GM18502 (cell line): ENCODE measurements around the gene ZNF248.
"Not testable (repeated sequence)": the region's sequence is repeated elsewhere in the genome, so short reads cannot be mapped to it uniquely, and the experiment has no call there.

Source experiments
- ATAC-seq: cut with Tn5 transposase; IDR thresholded peaks from one replicate; pipeline ENCODE4 v1.9.1; 2021; ENCODE audit warnings: mild to moderate bottlenecking; ENCODE audit not compliant: unreplicated experiment, poor library complexity

The ZNF248 gene

DNA sequence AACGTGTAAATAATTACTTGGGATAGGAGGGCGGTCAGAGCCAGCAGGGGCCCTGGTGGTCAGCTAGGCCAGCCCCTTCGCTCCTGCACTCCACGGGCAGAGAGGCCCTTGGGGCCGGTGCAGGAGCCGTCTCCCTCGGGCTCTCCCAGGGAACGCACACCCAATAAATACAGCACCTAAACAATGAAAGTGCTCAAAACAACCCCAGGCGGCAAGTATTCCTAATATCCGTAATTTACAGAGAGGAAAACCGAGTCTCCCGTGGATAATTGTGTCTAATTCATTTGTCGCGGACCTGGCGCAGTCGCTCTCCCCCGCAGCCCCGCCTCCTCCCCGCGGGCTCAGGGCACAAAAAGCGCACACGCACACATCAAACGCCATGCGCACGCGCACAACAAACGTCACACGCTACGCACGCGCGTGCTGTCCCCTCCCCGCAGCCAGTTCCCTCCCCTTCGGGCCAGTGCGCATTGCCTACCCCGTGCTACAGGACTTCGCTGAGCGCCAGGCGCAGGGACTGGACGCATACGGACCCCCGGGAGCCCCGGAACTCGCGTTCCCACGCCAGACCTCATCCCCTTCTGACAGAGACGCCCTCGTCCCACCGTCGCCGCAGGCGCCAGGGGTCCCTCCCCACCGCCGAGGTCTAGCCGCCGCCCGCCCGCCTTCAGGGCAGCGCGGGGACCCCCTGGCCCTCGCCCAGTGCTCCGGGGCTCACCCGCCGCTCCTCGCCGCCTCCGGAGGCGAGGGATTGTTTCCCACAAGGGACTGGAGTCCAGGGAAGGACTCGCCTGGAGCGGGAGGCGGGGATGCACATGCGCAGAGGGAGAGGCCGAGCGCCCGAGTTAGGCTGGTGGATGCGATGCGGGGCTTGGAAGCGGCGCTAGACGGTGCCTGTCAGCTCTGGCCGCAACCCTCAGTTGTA is at the start of gene ZNF248:
Gene ZNF248 (minus strand): TSS at position 324 of the 925 bp plus-strand sequence. CDS start 1,300 bp downstream, outside the sequence.
- ATAC-seq, result peak; percentile 92

DNA sequence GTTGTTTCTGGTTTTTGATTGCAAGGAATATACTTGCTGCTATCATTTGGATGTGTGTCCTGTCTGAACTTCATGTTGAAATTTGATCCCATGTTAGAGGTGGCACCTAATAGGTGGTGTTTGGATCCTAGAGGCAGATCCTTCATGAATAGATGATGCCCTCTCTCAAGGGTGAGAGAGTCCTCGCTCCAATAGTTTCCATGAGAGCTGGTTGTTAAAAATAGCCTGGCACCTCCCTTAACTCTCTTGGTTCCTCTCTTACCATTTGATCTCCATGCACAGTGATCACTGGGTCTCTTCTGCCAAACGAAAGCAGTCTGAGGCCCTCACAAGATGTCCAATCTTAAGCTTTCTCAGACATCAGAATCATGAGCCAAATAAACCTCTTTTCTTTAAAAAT is 49.0 kb upstream of the ZNF248 start:
- ATAC-seq, result no peak

DNA sequence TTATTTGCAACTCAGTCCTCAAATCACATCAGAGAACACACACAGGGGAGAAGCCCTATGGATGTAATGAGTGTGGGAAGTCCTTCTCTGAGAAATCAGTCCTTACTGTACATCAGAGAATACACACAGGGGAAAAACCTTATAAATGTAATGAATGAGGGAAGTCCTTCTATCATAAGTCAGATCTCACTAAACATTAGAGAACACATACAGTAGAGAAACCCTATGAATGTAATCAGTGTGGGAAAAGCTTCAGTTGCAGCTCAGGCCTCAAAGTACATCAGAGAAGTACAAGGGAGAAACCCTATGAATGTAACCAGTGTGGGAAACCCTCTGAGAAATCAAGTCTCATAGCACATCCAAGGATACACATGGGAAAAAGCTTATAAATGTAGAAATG is 39.0 kb upstream of the ZNF248 start:
- no peak for ATAC-seq

DNA sequence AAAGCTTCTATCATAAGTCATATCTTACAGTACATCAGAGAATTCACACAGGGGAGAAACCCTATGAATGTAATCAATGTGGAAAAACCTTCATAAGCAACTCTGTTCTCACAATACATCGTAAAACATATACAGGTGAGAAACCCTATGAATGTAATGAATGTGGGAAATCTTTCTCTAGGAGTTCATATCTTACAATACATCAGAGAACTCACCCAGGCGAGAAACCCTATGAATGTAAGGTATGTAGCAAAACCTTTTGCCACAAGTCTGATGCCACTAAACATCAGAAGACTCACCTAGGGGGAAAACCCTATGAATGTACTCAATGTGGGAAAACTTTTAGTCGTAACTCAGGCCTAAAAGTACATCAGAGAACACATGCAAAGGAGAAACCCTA is 38.3 kb upstream of the ZNF248 start:
- ATAC-seq, result no peak

DNA sequence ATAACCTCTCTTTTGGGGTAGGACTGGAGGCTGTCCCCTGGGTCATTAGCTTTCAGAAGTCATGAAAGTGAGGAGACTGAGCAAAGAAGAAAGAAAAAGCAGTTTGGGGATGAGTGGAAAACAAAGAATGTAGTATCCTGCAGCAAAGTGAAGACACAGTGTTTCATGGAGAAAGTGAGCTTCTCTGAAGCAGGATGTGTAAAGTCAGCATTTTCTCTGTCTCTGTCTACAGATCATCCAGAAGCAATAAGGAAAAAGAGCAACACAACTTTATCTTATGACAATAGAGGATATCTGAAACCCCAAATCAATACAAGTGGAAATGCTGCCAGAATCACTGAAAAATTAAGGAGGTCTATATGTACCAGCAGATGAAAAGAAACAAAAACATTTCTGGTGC is 28.4 kb upstream of the ZNF248 start:
- ATAC-seq, result no peak

DNA sequence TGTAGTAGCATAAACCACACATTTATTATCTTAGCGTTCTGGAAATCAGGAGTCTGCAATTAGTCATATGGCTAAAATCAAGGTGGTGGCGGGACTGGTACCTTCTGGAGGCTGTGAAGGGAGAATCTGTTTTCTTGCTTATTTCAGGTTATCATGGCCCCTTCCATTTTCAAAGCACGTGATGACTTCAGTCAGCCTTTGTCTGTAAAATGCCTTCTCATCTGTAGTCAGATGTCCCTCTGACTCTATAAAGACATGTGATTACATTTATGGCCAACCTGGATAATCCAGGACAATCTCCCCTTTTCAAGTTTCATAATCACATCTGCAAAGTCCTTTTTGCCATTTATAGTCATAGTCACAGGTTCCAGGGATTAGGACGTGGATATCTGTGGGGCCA is 15.5 kb upstream of the ZNF248 start:
- ATAC-seq, result no peak

DNA sequence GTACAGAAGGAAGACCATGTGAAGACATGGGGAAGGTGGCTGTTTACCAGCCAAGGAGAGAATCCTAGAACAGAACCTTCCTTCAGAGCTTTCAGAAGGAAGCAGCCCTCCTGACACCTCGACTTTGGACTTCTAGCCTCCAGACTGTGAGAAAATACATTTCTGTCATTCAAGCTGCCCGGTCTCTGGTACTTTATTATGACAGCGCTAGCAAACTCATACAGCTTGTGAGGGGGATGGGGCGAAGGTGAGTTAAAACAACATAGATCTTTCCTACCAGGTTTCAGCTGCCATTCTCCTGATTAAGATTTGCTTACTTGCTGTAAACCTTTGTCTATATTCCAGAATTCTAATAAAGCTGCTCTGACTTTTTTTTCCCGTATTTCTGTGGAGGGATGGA is 14.9 kb upstream of the ZNF248 start:
- ATAC-seq, result no peak

DNA sequence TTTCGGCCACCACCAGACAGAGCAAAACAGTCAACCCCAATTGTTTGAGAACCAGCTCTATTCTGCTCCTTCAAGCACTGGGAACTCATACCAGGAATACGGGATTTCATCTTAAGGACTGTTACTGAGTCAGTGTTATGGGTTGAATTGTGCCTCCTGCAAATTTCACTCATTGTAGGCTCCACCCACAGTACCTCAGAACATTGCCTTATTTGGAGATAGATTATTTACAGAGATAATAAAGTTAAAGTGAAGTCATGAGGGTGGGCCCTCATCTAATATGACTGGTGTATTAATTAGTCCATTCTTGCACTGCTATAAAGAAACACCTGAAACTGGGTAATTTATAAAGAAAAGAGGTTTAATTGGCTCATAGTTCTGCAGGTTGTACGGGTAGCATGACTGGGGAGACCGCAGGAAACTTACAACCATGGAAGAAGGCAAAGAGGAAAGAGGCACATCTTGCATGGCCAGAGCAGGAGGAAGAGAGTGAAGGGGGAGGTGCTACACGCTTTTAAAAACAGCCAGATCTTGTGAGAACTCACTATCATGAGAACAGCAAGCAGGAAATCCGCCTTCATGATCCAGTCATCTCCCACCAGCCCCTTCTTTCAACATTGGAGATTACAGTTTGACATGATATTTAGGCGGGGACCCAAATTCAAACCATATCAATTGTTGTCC is 14.3 kb upstream of the ZNF248 start:
- ATAC-seq, result no peak

DNA sequence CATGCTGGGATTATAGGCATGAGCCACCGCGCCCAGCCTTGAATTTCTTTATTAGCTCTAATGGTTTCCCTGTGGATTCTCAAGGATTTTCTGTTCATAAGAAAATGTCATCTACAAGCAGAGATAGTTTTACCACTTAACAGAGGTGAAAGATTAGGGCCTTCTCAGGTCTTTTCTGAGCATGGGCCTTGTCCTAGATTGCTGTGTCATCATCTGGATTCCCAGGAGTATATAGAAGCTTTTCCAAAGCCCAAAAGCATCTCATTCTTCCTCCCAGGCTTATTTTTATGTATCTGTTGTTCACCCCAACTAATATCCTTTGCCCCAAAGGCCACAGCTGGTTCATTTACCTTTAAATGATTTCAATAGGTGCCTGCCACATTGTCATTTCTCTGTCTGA is 13.7 kb upstream of the ZNF248 start:
- ATAC-seq, result no peak

DNA sequence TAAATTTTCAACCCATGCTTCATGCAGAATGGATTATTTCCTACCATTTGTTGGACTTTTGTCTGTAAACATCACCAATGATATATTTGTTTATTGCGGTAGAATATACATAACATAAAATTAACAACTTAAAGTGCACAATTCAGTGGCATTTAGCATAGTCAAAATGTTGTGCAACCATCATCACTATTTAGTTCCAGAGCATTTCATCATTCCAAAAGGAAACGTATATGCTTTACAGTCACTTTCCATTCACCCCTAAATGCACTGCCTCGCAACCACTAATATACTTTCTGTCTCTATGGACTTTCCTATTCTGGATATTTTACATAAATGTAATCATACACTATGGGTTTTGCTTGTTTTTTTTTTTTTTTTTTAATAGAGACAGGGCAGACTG is 11.4 kb upstream of the ZNF248 start:
- no peak for ATAC-seq

DNA sequence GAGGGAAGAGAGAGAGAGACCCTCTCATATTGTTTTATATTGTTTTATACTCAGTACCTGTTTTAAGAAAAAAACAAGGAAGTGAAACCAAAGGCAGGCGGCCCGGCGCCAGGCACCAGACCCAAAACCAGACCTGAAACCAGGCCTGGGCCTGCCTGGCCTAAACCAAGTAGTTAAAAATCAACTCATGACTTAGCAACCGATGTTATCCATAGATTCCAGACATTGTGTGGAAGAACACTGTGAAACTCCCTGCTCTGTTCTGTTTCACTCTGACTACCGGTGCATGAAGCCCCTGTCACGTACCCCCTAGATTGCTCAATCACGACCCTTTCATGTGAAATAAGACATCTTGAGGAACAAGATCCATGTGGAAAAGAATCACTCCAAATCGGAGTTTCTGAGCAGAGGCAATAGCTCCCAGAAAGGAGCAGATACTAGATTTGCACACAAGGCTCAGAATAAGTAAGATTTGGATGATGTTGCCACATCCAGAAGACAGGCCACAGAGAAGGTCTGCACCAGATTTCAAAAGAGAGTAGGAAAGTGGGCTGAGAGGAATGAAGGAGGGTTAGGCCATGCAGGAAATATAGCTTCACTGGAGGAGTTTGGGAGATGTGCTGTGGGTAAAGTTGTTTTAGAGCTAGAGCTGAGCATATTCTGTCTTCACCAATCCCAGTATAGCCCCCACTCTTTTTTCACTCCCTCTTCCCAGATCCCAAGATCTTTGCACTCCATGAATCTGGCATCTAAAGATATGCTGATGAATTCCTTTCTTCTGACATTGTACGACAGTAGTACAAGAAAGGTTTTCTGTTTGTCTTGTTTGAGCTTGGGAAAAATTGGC is 8.8 kb upstream of the ZNF248 start:
- peak; percentile 56 for ATAC-seq

DNA sequence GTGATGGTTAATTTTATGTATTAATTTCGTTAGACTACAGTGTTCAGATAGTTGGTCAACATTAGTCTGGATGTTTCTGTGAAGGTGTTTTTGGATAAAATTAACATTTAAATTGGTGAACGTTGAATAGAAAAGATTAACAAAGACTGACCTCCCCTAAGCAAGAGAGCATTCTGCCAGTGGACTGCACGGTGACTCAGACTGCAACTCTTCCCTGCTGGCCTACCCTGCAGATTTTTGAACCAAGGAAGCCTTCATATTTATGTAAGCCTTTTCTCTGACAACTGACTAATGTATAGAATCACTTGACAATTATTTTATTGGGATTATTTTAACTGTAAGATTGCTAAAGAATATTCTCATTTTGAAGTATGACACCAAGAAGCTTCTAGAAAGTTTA is 7.9 kb upstream of the ZNF248 start:
- ATAC-seq, result no peak

DNA sequence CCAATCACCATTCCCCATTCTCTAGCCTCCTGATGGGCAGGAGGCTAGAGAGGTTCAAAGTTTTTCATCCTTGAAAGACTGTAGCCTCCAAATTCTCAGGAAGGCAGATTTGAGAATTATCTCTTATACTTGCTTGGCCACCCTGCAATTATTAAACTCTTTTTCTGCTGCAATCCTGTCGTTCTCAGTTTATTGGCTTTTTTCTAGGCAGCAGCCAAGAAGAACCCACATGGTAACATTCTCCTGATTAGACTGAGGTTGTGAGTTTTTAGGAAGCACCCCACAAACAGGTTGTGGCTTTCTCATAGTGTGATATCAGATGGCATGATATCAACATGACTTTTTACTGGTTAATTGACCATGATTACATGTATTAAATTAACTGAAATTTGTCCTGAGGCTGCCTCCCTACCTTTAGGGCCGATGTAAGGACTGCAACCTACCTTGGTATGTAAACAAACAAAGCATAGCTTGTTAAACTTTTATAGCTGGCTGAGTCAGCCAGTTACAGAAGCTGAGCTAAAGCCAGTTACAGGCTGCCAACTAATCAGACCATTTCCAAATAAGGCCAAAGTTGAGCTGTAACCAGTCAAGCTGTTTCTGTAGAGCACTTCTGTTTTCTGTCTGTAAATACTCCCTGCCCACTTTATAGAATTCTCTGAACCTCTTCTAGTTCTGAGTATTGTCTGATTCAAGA is 3.2 kb upstream of the ZNF248 start:
- peak; percentile 20 for ATAC-seq

DNA sequence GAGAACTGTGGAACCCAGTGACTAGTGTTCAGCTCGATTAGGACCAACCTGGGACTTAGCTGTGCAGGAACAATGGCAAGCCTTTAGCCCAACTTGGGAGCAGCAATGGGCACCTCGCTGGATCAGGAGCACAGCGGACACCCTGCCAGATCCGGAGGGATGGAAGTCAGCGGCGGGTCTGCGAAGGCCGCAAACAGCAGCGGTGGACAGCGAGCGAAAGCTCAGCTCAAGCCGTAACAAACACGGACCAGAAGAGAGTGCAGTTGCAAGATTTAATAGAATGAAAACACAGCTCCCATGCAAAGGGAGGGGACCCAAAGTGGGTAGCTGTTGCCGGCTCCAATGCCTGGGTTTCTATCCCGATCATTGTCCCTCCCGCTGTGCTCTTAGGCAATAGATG is 1.9 kb upstream of the ZNF248 start:
- not testable (repeated sequence) for ATAC-seq

DNA sequence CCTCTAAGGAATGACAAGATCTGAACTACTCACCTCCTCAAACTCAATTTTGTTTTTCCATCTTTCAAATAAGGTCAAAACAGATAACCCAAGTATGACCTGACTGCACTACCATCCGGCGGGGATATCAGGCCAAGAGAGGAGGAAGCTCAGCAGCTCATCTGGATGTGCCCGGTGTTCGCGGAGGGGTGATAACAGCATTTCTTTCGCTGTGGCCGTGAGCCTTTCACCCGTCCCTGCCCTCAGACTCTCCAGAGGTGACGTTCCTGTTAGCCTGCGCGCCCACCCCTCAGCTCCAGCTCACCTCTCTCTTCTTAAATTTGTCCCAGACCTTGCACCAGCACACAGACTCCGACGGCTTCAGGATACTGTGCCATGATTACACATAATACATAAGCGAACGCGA is 526 bp downstream of the ZNF248 start:
- ATAC-seq, result peak; percentile 18

DNA sequence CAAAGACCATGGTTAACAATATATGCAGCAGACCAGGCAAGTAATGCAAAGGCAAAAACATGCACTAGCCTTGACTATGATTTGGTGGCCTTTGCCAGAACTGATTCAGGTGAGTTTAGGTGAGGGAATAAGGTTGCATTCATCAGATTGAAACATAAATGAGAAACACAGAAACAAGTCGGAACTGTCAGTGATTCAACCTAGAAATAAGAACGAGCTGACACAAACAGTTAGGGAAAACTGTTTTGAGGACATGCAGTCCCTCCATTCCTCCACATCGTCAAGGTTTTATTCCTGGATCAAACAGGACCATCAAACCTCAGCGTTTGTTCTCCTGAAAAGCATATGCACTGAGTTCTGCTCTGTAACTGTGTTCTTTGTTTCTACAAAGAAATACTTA is 1.8 kb downstream of the ZNF248 start:
- ATAC-seq, result no peak

DNA sequence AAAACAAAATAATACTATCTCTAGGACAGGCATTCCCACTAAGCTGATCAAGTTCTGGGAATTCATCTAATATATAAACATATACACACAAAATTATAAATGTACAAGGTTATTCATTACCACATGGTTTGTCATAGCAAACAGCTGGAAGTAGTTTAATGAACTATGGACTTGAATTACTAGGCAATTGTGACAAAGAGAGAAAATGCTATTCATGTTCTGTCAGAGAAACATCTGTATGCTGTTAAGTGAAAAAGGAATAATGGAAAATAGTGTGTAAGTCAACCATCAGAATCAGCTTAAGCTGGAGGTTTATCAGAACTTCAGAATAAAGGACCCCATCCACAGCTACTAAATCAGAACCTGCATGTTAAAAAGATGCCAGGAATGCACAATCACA is 2.8 kb downstream of the ZNF248 start:
- no peak for ATAC-seq

DNA sequence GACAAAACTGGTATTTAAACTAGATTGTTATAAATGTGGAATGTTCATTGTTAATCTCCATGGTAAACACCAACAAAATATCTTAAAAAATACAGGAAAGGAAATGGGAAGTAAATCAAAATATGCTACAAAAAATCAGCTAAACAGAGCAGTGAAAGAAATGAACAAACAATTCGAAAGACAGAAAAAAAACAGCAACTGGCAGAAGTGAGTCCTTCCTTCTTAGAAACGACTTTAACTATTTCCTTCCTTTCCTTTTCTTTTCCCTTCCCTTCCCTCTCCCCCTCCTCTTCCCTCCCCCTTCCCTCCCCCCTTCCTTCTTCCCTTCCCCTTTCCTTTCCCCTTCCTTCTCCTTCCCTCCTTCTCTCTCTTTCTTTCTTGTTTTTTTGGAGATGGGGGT is 12.8 kb downstream of the ZNF248 start:
- ATAC-seq, result no peak

DNA sequence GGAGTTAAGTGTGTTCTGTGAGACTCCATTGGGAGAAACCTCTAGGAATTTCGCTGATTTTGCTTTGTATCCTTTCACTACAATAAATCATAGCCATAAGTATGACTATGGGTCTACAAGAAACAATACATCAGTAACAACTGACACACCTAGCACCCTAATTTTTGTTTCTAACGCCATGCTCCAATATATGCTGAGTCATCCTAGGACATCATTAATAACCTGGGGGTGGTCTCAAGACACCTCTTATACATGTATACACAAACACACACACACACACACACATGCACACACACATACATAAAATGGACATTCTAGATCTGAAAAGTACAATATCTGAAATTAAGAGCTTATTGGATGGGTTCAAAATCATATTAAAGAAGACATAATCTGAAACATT is 18.2 kb downstream of the ZNF248 start:
- ATAC-seq, result no peak
